Measurements from ENCODE around the gene CHD3.

- no peak for TF ChIP-seq POLR2A (IDR thresholded peaks at IDR 0.05)
- TF ChIP-seq, protein P1, sequence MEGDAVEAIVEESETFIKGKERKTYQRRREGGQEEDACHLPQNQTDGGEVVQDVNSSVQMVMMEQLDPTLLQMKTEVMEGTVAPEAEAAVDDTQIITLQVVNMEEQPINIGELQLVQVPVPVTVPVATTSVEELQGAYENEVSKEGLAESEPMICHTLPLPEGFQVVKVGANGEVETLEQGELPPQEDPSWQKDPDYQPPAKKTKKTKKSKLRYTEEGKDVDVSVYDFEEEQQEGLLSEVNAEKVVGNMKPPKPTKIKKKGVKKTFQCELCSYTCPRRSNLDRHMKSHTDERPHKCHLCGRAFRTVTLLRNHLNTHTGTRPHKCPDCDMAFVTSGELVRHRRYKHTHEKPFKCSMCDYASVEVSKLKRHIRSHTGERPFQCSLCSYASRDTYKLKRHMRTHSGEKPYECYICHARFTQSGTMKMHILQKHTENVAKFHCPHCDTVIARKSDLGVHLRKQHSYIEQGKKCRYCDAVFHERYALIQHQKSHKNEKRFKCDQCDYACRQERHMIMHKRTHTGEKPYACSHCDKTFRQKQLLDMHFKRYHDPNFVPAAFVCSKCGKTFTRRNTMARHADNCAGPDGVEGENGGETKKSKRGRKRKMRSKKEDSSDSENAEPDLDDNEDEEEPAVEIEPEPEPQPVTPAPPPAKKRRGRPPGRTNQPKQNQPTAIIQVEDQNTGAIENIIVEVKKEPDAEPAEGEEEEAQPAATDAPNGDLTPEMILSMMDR (IDR thresholded peaks at IDR 0.05) = no peak
Measured at GRCh38 chr17:7883781-7884386, 4.7 kb upstream of the CHD3 start.
